Inflammatory macrophage (primary cell): Measurements from ENCODE around the gene CMTM3.
"Not testable (repeated sequence)": the region's sequence is repeated elsewhere in the genome, so short reads cannot be mapped to it uniquely, and the experiment has no call there.

Experiments
- DNase-seq, 2 donors: peaks; one replicate each; pipeline ENCODE4 v3.0.0-alpha.2; 2020 to 2022

The CMTM3 gene

DNA sequence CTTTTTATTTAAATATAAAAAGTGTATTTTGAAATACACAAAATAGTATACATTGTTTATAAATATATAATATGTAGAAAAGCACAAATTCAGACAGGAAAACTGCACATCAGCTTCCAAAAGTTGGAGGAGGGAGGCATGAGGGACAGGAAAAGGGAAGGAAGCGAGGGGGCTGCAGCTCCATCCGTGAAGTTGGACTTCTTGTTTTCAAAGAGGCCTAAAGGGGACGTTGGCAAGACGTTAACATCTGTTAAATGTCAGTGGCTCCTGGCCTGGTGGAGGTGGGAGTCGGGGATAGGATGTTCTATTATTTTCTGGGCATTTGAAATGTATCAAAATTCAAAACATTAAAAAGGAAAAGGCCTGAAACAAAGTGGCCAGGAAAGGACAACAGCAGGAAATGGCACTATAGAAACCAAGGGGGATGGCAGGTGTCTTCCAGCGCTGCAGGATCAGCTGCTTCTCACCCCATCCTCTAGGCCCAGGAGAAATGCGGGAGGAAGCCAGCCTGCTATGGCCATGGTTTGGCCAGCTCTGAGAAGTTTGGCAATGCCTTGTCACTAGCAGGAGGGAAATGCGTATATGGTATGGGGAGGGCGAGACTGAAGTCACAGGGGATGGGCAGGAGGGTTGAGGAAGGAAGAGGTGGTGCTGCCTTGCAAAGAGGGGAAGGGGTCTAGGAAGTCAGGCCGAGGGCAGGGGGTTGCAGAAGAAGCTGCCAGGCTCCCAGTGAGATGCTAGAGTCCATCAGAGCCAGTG is 18.8 kb upstream of the CMTM3 start:
- peak; percentile 36 to 48 for DNase-seq

DNA sequence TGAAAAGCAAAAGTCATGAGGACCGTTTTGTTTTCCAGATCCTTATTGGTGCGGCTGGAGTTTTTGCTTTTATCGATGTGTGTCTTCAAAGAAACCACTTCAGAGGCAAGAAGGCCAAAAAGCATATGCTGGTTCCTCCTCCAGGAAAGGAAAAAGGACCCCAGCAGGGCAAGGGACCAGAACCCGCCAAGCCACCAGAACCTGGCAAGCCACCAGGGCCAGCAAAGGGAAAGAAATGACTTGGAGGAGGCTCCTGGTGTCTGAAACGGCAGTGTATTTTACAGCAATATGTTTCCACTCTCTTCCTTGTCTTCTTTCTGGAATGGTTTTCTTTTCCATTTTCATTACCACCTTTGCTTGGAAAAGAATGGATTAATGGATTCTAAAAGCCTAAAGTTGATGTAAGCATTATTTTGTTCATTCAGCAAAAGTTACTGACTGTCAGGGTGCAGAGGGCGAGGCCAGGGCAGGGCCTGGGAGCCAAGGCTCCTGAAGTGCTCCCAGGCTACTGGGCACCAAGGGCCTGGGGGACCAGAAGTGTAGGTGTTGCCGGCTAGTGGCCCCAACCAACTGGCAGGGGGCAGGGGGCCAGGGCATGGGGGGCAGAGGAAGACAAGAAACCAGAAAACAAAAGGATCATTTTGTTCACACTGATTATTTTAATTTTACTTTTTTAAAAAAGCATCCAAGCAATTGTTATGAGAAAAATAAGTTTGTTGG is 16.5 kb upstream of the CMTM3 start:
- DNase-seq: no peak

DNA sequence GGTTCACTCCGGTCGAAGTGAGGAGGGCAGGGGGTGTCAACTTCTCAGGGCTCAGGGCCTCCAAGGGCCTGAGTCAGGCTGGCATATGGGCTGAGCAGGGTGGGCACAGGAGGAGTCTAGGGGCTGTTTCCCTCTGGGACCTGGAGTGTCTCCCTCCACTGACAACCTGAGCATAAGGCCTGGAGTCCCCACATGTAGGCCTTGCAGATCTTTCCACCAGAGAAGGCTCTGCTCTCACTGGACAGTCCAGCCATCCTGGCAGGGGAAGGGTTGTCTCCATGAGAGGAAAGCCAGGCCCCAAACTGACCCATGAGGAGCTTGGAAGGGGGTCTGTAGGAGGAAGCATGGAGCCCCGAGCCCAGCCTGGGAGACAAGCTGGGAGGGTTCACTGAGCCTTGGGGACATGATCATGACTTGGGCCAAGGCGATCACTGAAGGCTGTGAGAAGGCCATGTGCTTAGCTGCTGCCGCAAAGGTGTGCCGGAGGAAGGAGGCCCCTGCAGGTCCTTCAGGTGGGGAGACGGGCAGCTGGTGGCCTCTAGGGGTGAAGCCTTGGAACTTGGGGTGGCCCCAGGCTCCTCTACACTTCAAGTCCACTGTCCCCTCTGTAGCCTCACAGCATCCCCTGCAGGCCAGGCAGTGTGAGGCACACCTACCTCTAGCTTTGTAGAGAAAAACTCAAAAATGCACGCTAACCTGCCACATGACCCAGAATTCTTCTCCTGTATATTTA is 15.4 kb upstream of the CMTM3 start:
- DNase-seq: peak; percentile 77 to 84

DNA sequence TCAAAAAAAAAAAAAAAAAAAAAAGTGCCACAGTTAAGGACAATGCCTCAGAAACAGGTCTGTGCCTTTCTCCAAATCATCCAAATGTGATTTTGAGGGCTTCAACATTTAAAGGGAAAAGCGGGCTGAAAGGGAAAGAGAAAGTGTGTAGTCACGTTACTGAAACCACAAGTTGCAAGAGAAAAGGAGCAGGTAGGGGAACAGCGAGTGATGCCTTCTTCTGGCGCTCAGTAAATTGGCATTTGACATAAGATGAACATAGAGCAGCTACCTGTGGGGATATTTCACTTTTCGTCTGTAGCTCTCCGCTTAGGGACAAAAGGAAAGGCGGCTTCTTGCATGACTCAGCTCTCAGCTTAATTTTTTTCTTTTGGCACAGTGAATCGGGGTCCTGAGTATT is 14.2 kb upstream of the CMTM3 start:
- DNase-seq: no peak

DNA sequence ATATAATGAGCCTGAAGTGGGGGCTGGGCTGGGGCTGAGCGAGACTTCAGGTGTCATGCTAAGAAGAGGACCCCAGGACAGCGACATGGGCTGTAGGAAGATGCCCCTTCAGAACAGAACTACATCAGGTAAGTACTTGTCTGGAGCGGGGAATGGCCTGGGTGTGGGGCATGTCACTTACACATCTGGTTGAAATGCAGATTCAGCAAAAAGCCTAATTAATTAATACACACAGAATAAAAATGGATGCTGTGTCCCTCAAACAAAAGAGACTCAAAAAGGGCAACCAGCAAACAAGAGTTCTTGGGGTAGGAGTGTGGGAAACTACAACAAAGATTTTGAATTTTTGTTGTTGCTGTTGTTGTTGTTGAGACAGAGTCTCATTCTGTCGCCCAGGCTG is 13.5 kb upstream of the CMTM3 start:
- no peak for DNase-seq

DNA sequence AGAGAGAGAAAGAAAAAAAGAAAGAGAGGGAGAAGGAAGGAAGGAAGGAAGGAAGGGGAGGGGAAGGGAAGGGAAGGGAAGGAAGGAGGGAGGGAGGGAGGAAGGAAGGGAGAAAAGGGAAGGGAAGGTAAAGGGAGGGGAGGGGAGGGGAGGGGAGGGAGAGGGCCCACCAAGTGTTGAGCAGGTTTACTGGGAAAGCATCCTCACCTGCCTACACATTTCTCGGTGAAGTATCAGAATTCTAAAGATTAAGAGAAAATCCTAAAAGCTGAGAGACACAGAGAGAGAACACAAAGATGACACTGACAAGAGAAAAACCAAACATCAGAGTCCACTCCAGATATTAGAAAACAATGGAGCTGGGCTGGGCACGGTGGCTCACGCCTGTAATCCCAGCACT is 12.3 kb upstream of the CMTM3 start:
- no peak for DNase-seq

DNA sequence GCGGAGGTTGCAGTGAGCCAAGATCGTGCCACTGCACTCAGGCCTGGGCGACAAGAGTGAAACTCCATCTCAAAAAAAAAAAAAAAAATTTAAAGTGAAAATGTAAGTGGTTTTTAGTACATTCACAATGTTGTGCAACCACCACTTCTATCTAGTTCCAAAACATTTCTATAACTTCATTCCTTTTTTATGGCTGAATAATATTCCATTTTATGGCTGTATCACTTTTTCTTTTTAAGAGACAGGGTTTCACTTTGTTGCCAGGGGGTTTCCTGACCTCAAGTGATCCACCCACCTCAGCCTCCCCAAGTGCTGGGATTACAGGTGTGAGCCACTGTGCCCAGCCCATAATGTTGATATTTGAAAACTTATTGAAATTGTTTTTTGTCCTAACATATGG is 11.7 kb upstream of the CMTM3 start:
- DNase-seq: no peak

DNA sequence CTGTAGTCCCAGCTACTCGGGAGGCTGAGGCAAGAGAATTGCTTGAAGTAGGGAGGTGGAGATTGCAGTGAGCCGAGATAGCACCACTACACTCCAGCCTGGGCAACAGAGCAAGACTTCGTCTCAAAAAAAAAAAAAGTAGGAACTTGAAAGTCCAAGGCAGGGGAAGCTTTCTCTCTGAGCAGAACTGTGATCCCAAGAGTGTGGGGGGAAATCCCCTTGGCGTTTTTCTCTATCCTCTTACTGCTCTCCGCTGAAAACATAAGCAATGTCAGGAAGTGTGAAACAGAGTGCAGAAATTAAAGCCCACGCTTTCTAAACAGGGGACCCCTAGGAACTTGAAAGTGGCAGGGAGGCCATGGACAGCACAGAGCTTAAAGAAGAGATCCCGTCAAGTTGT is 9.8 kb upstream of the CMTM3 start:
- DNase-seq: peak; percentile 70 to 81

DNA sequence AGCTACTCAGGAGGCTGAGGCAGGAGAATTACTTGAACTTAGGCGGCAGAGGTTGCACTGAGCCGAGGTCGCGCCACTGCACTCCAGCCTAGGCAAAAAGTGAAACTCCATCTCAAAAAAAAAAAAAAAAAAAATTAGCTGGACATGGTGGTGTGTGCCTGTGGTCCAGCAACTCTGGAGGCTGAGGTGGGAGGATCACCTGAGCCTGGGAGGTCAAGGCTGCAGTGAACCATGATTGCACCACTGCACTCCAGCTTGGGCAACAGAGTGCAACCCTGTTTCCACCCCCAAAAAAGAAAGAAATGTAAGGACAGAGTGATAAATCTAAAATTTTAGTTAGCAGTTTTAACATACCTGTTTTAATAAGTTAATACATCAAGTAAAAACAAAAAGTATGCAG is 7.9 kb upstream of the CMTM3 start:
- DNase-seq: not testable (repeated sequence)

DNA sequence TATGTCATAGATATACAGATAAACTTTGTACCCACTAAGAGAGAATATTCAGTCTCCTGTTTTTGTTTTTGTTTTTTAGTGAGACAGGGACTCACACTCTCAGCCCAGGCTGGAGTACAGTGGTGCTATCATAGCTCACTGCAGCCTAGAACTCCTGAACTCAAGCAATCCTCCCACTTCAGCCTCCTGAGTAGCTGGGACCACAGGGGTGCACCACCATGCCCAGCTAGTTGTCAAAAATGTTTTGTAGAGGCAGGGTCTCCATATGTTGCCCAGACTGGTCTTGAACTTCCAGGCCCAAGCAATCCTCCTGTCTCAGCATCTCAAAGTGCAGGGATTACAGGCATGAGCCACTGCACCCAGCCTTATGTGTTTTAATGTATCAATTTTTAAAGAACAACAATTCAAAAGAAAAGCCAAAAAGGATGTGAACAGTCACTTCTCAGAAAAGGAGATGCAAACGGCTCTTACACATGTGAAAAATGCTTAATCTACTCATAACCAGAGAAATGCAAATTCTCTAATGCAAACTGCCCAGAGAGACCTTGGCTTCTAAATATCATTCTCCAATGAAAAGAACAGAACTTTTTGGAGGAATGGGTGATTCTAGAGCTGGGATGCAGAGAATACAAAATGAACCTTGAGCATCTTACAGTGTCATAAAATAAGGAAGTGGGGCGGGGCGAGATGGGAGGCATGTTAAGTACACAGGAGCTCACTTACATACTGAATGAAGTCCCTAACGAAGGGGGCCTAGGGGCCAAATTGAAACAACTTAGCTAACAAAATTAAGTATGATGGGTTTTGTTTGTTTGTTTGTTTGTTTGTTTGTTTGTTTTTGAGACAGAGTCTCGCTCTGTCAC is 7.3 kb upstream of the CMTM3 start:
- DNase-seq: no peak

DNA sequence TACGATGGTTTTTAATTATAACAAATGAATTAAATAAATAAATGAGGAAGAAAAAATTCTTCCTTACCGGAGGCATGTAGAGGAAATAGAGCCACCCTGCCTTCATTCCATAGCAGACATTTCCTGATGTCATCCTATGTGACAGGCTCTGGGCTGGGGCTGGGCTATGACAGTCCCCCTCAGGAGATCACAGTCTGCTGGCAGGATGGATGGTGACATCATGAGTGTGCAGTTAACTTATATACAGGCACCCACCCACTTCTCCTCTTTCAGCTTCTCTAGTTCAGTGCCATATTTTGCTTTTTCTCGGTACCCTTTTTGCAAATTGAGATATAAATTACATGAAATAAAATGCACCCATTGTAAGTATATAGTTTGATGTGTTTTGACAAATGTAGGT is 6.4 kb upstream of the CMTM3 start:
- DNase-seq: peak; percentile 47 to 60

DNA sequence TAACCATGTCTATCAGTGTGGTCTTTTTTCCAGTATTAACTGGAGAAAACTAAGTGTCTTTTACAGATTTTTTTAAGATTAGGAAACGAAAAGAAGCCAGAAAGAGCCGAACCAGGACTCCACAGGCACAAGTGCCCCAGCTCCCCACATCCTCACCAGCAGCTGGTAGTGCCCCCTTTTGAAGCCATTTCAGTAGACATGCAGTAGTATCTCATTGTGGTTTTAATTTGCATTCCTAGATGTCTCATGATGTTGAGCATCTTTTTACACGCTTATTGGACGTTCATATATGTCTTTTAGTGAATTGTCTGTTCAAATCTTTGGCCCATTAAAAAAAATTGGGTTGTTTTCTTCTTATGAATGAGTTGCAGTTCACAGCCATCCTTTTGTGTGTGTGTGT is 4.8 kb upstream of the CMTM3 start:
- no peak for DNase-seq

DNA sequence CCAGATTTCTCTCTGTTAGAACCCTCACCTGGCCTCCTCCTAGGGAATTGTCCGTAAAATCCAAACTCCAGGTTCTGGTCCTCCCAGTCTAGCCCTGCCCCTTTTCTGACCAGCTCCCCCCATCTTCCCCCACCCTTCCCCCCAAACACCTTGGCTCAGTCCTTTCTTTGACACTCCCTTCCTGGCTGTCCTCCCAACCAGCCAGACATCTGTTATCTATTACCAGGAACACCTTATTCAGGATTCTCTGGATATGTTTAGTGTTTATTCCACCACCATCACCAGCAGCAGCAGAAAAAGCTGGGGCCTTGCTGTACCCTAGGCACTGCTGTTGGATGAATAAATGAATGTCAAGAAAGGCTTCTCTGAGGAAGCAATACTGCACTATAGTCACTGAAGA is 4.0 kb upstream of the CMTM3 start:
- DNase-seq: no peak

DNA sequence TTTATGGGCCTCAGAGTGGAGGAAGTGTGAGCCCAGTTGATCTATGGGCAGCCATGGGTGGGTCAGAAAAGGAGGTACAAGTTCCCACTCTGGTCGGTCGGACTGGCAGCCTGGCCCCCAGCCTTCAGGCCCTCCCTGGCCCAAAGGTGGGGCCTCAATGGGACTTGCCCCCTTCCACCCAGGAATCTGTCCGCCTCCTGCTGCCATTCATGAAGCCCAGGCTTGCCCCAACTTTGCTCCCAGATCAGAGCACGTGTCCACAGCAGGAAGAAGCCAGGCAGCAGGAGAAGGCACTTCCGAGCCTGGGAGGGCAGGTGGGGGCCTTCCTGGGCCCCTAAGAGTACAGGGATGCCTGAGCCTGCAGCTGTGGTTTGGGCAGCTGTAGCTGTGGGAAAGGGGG is 3.0 kb upstream of the CMTM3 start:
- no peak for DNase-seq

DNA sequence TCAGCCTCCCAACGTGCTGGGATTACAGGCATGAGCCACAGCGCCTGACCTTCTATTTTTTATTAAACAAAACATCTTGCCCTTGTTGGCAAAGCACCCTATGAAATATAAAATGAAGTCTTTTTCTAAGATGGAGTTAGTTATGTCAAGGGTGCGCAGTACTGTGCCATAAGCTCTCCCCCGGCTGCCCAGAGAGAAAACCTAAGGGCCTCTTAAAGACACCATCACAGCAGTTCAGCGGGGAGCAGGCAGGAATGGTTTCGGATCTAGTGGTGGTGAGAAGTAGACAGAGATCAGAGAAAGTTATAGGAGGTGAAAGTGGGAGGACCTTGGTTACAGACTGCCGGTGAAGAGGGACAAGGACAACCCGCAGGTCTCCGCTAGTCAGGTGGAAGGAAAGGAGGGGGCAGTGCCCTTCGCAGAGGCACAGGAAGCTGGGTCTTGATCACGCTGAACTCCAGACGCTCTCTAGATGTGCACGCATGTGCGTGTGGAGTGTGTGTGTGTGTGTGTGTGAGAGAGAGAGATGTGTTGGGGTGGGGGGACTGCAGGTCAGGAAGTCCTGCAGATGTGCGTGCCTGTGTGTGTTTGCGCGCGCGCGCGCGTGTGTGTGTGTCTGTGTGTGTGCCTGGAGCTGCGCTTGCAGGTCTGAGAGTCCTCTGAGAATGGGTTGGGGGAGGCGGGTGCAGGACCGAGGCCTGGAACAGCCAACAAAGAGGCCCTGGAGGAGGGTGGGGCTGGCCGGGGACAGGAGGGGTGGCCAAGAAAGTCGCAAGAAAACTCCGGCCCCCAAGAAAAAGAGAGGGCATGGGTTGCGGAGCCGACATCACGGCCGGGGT is 748 bp upstream of the CMTM3 start:
- peak; percentile 30 to 49 for DNase-seq

DNA sequence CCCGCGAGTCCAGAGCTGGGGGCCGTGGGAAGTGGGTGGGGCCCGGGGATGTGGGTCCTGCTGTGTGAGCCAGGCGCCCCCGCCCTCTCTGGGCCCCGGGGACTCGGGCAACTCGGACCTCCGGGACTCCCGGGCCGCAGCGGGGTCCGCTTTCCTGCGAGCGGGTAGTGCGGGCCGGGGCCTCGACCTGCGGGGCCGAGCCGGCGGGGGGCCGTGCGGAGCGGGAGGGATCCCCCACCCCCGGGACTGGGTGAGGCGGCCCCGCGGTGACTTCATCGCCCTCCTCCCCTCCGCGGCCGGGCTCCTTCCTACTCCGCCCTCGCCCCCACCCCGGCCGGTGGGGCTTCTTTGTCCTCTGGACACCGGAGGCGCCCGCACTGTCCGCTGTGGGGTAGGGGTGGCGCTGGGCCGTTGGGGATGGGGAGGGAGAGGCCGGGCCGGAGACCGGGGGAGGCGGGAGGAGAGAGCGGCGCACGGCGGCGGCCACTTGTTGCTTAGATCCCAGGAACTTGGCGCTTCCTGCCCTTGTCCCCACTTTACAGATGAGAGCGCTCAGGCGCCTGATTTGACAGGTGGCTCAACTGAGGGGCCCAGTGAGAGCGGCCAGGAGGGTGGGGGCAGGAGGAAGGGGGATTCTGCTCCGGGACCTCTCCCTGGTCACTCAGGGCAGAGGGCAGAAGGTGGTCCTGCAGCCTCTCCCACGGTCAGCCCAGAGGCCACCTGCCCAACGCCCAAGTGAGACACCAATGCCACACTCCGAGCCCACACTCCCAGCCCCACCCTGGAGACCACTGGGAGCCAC is 874 bp downstream of the CMTM3 start:
- DNase-seq: peak; percentile 44 to 56

DNA sequence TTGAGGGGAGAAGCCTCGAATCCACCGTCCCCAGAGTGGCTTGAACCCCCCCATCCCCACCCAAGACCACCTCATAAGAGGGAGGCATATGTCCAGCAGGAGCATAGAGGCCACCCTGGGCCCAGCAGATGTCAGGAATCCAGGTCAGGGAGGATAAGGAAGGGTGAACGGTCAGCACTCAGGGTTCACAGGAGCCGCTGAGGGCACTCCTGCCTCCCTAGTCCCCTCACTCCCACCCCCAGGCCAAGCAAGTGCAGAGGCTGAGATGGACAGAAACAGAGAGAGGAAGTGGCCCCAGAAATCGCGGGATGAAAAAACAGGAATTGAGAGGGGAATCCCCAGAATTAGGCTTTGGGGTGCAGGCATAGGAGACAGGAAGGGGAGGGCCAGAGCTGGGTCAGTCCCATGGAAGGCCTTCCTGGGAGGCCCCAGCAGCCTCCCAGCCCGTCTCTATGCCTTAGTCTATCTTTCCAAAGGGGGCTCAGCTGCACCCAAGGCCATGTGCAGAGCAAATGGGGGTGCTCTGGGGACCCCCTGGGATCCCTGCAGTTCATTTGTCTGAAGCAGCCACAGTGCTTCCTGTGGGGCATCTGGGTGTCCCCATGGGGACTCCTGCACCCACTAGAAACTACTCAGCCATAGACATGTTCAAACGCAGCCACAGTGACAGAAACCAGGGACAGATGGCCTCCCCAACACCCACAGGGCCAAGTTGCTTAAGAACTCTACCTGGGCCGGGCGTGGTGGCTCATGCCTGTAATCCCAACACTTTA is 1.7 kb downstream of the CMTM3 start:
- peak; percentile 77 to 78 for DNase-seq

DNA sequence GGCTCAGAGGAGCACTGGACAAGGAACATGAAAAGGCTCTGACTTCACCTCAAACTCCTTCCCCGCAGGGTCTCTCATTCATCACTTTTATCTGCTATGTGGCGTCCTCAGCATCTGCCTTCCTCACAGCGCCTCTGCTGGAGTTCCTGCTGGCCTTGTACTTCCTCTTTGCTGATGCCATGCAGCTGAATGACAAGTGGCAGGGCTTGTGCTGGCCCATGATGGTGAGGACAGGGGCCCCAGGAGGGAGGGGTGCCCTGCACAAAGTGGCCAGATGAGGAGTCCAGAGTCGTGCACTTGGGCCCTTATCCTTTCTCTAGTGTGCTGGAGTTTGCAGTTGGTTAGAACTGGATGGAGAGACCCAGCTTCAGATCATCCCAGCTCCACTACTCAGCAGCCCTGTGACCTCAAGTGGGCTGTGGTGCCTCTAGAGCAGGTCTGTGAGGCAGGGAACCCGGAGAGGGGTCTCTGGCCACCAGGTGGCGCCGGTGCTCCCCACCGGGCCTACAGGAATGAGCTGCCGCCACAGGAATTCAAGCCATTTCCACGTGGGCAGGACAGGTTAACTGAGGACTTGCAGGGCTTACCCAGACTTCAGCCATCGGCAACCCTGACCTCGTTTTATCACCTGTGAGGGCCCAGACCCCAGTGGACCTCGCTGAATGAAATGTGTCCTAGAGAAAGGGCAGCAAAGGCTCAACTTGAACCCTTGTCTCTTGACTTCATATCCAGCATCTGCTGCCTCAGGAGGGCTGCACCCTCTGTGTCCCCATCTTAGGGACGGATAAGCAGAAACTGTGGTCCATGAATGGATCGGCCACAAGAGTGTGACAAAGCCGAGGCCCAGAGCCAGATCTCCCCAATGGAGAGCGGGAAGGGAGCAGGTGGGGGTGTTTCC is 4.0 kb downstream of the CMTM3 start:
- DNase-seq: peak; percentile 46 to 57

DNA sequence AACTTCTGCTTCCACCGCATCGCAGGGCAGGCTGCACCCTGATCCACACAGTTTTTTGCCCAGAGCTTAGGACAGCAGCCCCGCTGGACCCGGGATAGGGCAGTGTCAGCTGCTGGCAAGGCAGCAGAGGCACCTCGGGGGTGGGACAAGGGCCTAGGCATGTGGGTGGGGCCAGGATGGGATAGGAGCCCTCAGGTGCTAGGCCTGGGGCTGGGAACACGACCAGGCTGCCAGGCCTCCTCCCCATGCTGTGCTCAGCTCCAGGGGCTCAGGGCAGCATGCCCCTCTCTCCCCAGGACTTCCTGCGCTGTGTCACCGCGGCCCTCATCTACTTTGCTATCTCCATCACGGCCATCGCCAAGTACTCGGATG is 4.6 kb downstream of the CMTM3 start:
- DNase-seq: no peak
